Left cardiac atrium (tissue), 4 donors: ENCODE results near the gene RYR2. TPM values are rescaled to one million over a fixed set of nuclear protein-coding genes. Genes with fewer than 3 reads are reported as not detected.

Source experiments
- ATAC-seq, 2 donors: fragments of 200-7000 bp; cut with Tn5 transposase; one replicate each; pipeline ENCODE4 v1.9.1; 2020; ENCODE audit warnings: mild to moderate bottlenecking in 2 of 2, moderate library complexity in 2 of 2
- DNase-seq: peaks from one replicate; pipeline ENCODE4 v3.0.0-alpha.2; 2020
- intact Hi-C, 2 donors: fragments of 100-400 bp; cut with DNase I; formaldehyde crosslinking; loops; one replicate each; pipeline versions ENCODE4 v1.14.1 to v1.15.1; 2022 to 2023
- long read RNA-seq: library from polyadenylated mRNA; unstranded; transcript quantifications from one replicate; pipeline ENCODE4 v2.0.0, GENCODE V29; 2021
- total RNA-seq, 2 donors: library from RNA; stranded (reverse); fragmentation: NEBNext Ultra II Directional; extraction: Animal tissue kit (Norgen Biotek cat#: 25700); gene quantifications; one replicate each; pipeline ENCODE4 v1.2.1, GENCODE V29; 2021
- donor health status: DM: no; HTN: yes; CAD: no.
- donor health status: DM: no; HTN: yes; CAD: no; lungs with severe emphysema.
- donor health status: DM: yes; HTN: yes; CAD: no.
- donor health status: Dilated cardiomyopathy.

The RYR2 gene
- 100 to 1,000 TPM; 433 to 446 TPM for total RNA-seq
- long read RNA-seq, partial matches to known transcripts = 240 of 306 reads
- long read RNA-seq, other reads (novel, unspliced or antisense) = 65 of 306 reads

GRCh38 chr1:237041795-237042525, at the start of gene RYR2:
RYR2 (plus strand) TSS chr1:237042184; CDS start chr1:237042522, 338 bp downstream.
- DNase-seq (peak; percentile 54), ATAC-seq (peak; percentile 74 to 76)
- intact Hi-C loops = loop anchor here in 1 of 2 donors (10.0 kb wide), 1 partner anchor 47 kb away; no protein-coding TSS in a partner anchor

GRCh38 chr1:236992449-236992848, 49.5 kb upstream of the RYR2 start:
- intact Hi-C loops = loop anchor here in 1 of 2 donors (10.0 kb wide), 1 partner anchor 52 kb away; the partner anchor contains the start of gene RYR2
- ATAC-seq (no peak), DNase-seq (no peak)

GRCh38 chr1:236994450-236994849, 47.5 kb upstream of the RYR2 start:
- ATAC-seq = no peak
- intact Hi-C loops = loop anchor here in 1 of 2 donors (10.0 kb wide), 1 partner anchor 50 kb away; the partner anchor contains the start of gene RYR2
- no peak for DNase-seq

GRCh38 chr1:236997361-236997760, 44.6 kb upstream of the RYR2 start:
- intact Hi-C loops = loop anchor here in 1 of 2 donors (10.0 kb wide), 1 partner anchor 47 kb away; the partner anchor contains the start of gene RYR2
- ATAC-seq (peak; percentile 91 to 94), DNase-seq (peak; percentile 77)

GRCh38 chr1:236997882-236998281, 44.1 kb upstream of the RYR2 start:
- ATAC-seq = peak; percentile 82 to 90
- intact Hi-C loops = loop anchor here in 1 of 2 donors (10.0 kb wide), 1 partner anchor 47 kb away; the partner anchor contains the start of gene RYR2

GRCh38 chr1:236998546-236998945, 43.4 kb upstream of the RYR2 start:
- intact Hi-C loops = loop anchor here in 1 of 2 donors (10.0 kb wide), 1 partner anchor 46 kb away; the partner anchor contains the start of gene RYR2
- ATAC-seq = peak; percentile 21 to 32
- no peak for DNase-seq

More at GRCh38 chr1:236997882-236998281, 44.1 kb upstream of the RYR2 start:
- peak; percentile 55 for DNase-seq

GRCh38 chr1:237000191-237000590, 41.8 kb upstream of the RYR2 start:
- intact Hi-C loops = no loop called here
- ATAC-seq (no peak), DNase-seq (no peak)

- DNase-seq = no peak
- no peak for ATAC-seq
- intact Hi-C loops = no loop called here
These were observed 38.5 kb upstream of the RYR2 start for GRCh38 chr1:237003516-237003915.

GRCh38 chr1:237004116-237004515, 37.9 kb upstream of the RYR2 start, which contains the start of gene MT1HL1:
MT1HL1 (minus strand) TSS chr1:237004441; CDS start chr1:237004372, 69 bp downstream.
- ATAC-seq = no peak
- DNase-seq = no peak
- intact Hi-C loops = no loop called here

- no peak for ATAC-seq
- intact Hi-C loops = no loop called here
These were observed 36.3 kb upstream of the RYR2 start for GRCh38 chr1:237005674-237006073.

GRCh38 chr1:237007147-237007881, 34.7 kb upstream of the RYR2 start:
- ATAC-seq (peak; percentile 39 to 69), DNase-seq (peak; percentile 41)
- intact Hi-C loops = no loop called here

More at GRCh38 chr1:237005674-237006073, 36.3 kb upstream of the RYR2 start:
- no peak for DNase-seq

- no peak for DNase-seq
- intact Hi-C loops = no loop called here
- no peak for ATAC-seq
These were observed 32.4 kb upstream of the RYR2 start for GRCh38 chr1:237009611-237010010.

GRCh38 chr1:237011432-237011831, 30.6 kb upstream of the RYR2 start:
- ATAC-seq = peak; percentile 44 to 65
- DNase-seq = no peak
- intact Hi-C loops = no loop called here

GRCh38 chr1:237012361-237012760, 29.6 kb upstream of the RYR2 start:
- DNase-seq (no peak), ATAC-seq (no peak)
- intact Hi-C loops = no loop called here

GRCh38 chr1:237012788-237013383, 29.1 kb upstream of the RYR2 start:
- DNase-seq (peak; percentile 78), ATAC-seq (peak; percentile 79 to 87)
- intact Hi-C loops = no loop called here

GRCh38 chr1:237013608-237014007, 28.4 kb upstream of the RYR2 start:
- DNase-seq (no peak), ATAC-seq (no peak)
- intact Hi-C loops = no loop called here

- intact Hi-C loops = no loop called here
- DNase-seq (no peak), ATAC-seq (no peak)
These were observed 25.4 kb upstream of the RYR2 start for GRCh38 chr1:237016626-237017025.

GRCh38 chr1:237018896-237019295, 23.1 kb upstream of the RYR2 start:
- no peak for DNase-seq
- intact Hi-C loops = no loop called here
- no peak for ATAC-seq

- ATAC-seq = no peak
- DNase-seq = no peak
- intact Hi-C loops = no loop called here
These were observed 16.5 kb upstream of the RYR2 start for GRCh38 chr1:237025358-237026074.
